Liver (tissue), 9 donors: ENCODE data around the gene MROH2B. TPM values are rescaled to one million over a fixed set of nuclear protein-coding genes. Genes with fewer than 3 reads are reported as not detected.

Experiments used
- DNase-seq: peaks from one replicate; pipeline ENCODE4 v3.0.0-alpha.2; 2017; ENCODE audit warnings: low spot score
- H3K27ac ChIP-seq, 2 donors: one replicate each; pipeline ENCODE4 v1.7.0; 2013; ENCODE audit warnings: inconsistent platforms in 2 of 2, low read length in 2 of 2, control low read depth in 1 of 2, low read depth in 1 of 2, mild to moderate bottlenecking in 1 of 2
- H3K27me3 ChIP-seq, 4 donors: one replicate each; pipeline versions ENCODE4 v1.6.1 to v1.7.0; 2013; ENCODE audit warnings: low read length in 3 of 4, inconsistent platforms in 1 of 4, mild to moderate bottlenecking in 1 of 4, moderate library complexity in 1 of 4; ENCODE audit not compliant: control insufficient read depth in 4 of 4, insufficient read depth in 4 of 4
- H3K36me3 ChIP-seq, 4 donors: one replicate each; pipeline versions ENCODE4 v1.6.1 to v1.7.0; 2013; ENCODE audit warnings: low read length in 3 of 4, mild to moderate bottlenecking in 3 of 4, low read depth in 1 of 4, moderate library complexity in 1 of 4; ENCODE audit not compliant: control insufficient read depth in 4 of 4, insufficient read depth in 3 of 4
- H3K4me1 ChIP-seq, 4 donors: one replicate each; pipeline versions ENCODE4 v1.6.1 to v1.7.0; 2013; ENCODE audit warnings: low read length in 3 of 4, mild to moderate bottlenecking in 3 of 4, moderate library complexity in 1 of 4; ENCODE audit not compliant: control insufficient read depth in 4 of 4, insufficient read depth in 4 of 4
- H3K4me3 ChIP-seq, 3 donors: one replicate each; pipeline versions ENCODE4 v1.6.1 to v1.7.0; 2013; ENCODE audit warnings: low read length in 3 of 3, control low read depth in 1 of 3, low read depth in 1 of 3, mild to moderate bottlenecking in 1 of 3
- H3K9ac ChIP-seq, 2 donors: one replicate each; pipeline ENCODE4 v1.7.0; 2013; ENCODE audit warnings: low read length in 2 of 2, mild to moderate bottlenecking in 2 of 2, moderate library complexity in 2 of 2, control low read depth in 1 of 2, low read depth in 1 of 2
- H3K9me3 ChIP-seq, 4 donors: one replicate each; pipeline versions ENCODE4 v1.6.1 to v1.7.0; 2013; ENCODE audit warnings: low read length in 3 of 4; ENCODE audit not compliant: control insufficient read depth in 4 of 4
- EGR1 ChIP-seq, 2 donors: IDR thresholded peaks; 2 replicates each; pipeline ENCODE4 v1.6.1; 2016 to 2018; ENCODE audit warnings: antibody characterized with exemption in 2 of 2, low read depth in 2 of 2
- FOXA1 ChIP-seq: IDR thresholded peaks from 2 replicates; pipeline ENCODE4 v1.6.1; 2016; ENCODE audit warnings: antibody characterized with exemption
- FOXA2 ChIP-seq: IDR thresholded peaks from 2 replicates; pipeline ENCODE4 v1.6.1; 2016; ENCODE audit warnings: antibody characterized with exemption
- GABPA ChIP-seq, 2 donors: IDR thresholded peaks in 1 of 2; conservative IDR thresholded peaks in 1 of 2; 2 replicates each; pipeline ENCODE4 v1.6.1; 2016; ENCODE audit warnings: antibody characterized with exemption in 2 of 2, mild to moderate bottlenecking in 1 of 2, moderate library complexity in 1 of 2
- HNF4A ChIP-seq, 2 donors: conservative IDR thresholded peaks; 2 replicates each; pipeline ENCODE4 v1.6.1; 2016; ENCODE audit warnings: antibody characterized with exemption in 2 of 2, mild to moderate bottlenecking in 2 of 2
- HNF4G ChIP-seq: IDR thresholded peaks from 2 replicates; pipeline ENCODE4 v1.6.1; 2016; ENCODE audit warnings: antibody characterized with exemption
- JUND ChIP-seq, 2 donors: IDR thresholded peaks; 2 replicates each; pipeline ENCODE4 v1.6.1; 2016; ENCODE audit warnings: antibody characterized with exemption in 2 of 2
- NR2F2 ChIP-seq: IDR thresholded peaks from 2 replicates; pipeline ENCODE4 v1.6.1; 2016; ENCODE audit warnings: antibody characterized with exemption
- RXRA ChIP-seq, 2 donors: IDR thresholded peaks; 2 replicates each; pipeline ENCODE4 v1.6.1; 2017 to 2018; ENCODE audit warnings: antibody characterized with exemption in 2 of 2, mild to moderate bottlenecking in 1 of 2
- SP1 ChIP-seq: IDR thresholded peaks from 2 replicates; pipeline ENCODE4 v1.6.1; 2018; ENCODE audit warnings: antibody characterized with exemption, mild to moderate bottlenecking
- TAF1 ChIP-seq: conservative IDR thresholded peaks from 2 replicates; pipeline ENCODE4 v1.6.1; 2016; ENCODE audit warnings: antibody characterized with exemption, mild to moderate bottlenecking
- YY1 ChIP-seq: IDR thresholded peaks from 2 replicates; pipeline ENCODE4 v1.6.1; 2016; ENCODE audit warnings: antibody characterized with exemption, mild to moderate bottlenecking
- WGBS: extraction: QIAGEN DNeasy Blood & Tissue Kit; methylation state at CpG from one replicate; pipeline ENCODE4 v1.1.7; 2013; 5-methylcytosine and 5-hydroxymethylcytosine counted together
- polyA plus RNA-seq, 2 donors: library from polyadenylated mRNA; stranded (reverse) in 1 of 2; unstranded in 1 of 2; fragments of 200-250 nt in 1 of 2; fragments of >200 nt in 1 of 2; fragmentation: Nextera tagmentation in 1 of 2; extraction: Ambion mirVana in 1 of 2; gene quantifications; one replicate each; pipeline versions ENCODE4 v1.2.1 to v1.2.3, GENCODE V29; 2013 to 2015
- total RNA-seq, 2 donors: library from RNA; depleted of rRNA; stranded (reverse); fragments of >200 nt; gene quantifications; one replicate each; pipeline ENCODE4 v1.2.3, GENCODE V29; 2014
- TF ChIP-seq, protein P1 (sequence below): IDR thresholded peaks from 2 replicates; pipeline ENCODE4 v1.6.1; 2016; ENCODE audit warnings: antibody characterized with exemption
- TF ChIP-seq, protein P2 (sequence below): IDR thresholded peaks from 2 replicates; pipeline ENCODE4 v1.6.1; 2016; ENCODE audit warnings: antibody characterized with exemption, mild to moderate bottlenecking
- TF ChIP-seq, protein P3 (sequence below): fragments of 150-350 bp; IDR thresholded peaks from 2 replicates; pipeline ENCODE4 v1.5.1; 2017; ENCODE audit warnings: improper control_type of control experiment, low read depth, low read length; ENCODE audit not compliant: missing input control
- TF ChIP-seq, protein P4 (sequence below): IDR thresholded peaks from 2 replicates; pipeline ENCODE4 v1.6.1; 2016; ENCODE audit warnings: antibody characterized with exemption
- TF ChIP-seq, protein P5 (sequence below): IDR thresholded peaks from 2 replicates; pipeline ENCODE4 v1.6.1; 2016; ENCODE audit warnings: antibody characterized with exemption
- donor health status: healthy.
- donor health status: healthy.
- donor health status: healthy.
- donor health status: healthy.
- donor health status: healthy.

MROH2B gene
- total and polyA plus RNA-seq, 4 donors: under 0.01 to 0.46 (median 0.06) TPM; not detected in 1

DNA sequence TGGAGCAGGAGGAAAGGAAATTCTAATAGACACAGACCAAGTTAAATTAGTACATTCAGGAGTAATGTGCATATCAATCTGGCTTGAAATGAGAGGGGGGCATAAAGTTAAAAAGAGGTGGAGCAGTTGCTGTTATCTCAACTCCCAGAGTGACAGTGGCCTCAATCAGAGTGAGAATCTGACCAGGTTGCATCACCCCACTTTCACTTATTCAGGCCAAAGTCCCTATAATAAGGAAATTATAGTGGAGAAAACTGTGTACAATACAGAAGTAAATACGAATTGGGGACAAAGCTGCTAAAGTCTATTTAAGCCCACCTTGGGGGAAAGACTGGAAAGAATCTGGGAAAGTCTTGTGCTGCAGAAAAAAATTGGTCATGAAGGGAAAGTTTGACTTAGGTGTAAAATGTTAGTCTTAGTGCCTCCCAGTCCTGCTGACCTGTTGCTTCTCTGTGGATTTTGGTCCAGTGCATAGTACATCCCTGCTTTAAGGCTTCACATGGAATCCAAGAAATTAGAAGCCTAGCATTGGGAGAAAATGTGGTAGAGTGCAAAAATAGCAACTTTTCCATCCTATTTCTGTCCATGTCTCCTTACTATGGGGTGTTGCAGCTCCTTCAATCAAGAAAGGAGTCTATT, 27.9 kb downstream of the MROH2B start:
- H3K36me3 ChIP-seq: no peaks in the 10 kb centered on the region
- H3K27ac ChIP-seq: no peak overlapping the region
- peaks cover 0 to 7% (median 3%) of the 10 kb centered on the region in 4 donors for H3K4me1 ChIP-seq
- no peak for DNase-seq
- no peaks in the 10 kb centered on the region for H3K9me3 ChIP-seq
- TF ChIP-seq, protein P1, sequence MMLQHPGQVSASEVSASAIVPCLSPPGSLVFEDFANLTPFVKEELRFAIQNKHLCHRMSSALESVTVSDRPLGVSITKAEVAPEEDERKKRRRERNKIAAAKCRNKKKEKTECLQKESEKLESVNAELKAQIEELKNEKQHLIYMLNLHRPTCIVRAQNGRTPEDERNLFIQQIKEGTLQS: peak; percentile 85
- TF ChIP-seq JUND (IDR thresholded peaks at IDR 0.05): peak in 1 of 2 donors; percentile 22
- TF ChIP-seq SP1: no peak
- TF ChIP-seq HNF4G: peak; percentile 44
- TF ChIP-seq, protein P2, sequence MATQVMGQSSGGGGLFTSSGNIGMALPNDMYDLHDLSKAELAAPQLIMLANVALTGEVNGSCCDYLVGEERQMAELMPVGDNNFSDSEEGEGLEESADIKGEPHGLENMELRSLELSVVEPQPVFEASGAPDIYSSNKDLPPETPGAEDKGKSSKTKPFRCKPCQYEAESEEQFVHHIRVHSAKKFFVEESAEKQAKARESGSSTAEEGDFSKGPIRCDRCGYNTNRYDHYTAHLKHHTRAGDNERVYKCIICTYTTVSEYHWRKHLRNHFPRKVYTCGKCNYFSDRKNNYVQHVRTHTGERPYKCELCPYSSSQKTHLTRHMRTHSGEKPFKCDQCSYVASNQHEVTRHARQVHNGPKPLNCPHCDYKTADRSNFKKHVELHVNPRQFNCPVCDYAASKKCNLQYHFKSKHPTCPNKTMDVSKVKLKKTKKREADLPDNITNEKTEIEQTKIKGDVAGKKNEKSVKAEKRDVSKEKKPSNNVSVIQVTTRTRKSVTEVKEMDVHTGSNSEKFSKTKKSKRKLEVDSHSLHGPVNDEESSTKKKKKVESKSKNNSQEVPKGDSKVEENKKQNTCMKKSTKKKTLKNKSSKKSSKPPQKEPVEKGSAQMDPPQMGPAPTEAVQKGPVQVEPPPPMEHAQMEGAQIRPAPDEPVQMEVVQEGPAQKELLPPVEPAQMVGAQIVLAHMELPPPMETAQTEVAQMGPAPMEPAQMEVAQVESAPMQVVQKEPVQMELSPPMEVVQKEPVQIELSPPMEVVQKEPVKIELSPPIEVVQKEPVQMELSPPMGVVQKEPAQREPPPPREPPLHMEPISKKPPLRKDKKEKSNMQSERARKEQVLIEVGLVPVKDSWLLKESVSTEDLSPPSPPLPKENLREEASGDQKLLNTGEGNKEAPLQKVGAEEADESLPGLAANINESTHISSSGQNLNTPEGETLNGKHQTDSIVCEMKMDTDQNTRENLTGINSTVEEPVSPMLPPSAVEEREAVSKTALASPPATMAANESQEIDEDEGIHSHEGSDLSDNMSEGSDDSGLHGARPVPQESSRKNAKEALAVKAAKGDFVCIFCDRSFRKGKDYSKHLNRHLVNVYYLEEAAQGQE: no peak
- TF ChIP-seq, protein P3, sequence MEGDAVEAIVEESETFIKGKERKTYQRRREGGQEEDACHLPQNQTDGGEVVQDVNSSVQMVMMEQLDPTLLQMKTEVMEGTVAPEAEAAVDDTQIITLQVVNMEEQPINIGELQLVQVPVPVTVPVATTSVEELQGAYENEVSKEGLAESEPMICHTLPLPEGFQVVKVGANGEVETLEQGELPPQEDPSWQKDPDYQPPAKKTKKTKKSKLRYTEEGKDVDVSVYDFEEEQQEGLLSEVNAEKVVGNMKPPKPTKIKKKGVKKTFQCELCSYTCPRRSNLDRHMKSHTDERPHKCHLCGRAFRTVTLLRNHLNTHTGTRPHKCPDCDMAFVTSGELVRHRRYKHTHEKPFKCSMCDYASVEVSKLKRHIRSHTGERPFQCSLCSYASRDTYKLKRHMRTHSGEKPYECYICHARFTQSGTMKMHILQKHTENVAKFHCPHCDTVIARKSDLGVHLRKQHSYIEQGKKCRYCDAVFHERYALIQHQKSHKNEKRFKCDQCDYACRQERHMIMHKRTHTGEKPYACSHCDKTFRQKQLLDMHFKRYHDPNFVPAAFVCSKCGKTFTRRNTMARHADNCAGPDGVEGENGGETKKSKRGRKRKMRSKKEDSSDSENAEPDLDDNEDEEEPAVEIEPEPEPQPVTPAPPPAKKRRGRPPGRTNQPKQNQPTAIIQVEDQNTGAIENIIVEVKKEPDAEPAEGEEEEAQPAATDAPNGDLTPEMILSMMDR: no peak
- TF ChIP-seq HNF4A (conservative IDR thresholded peaks at IDR 0.05): peak; percentile 57 to 74
- no peak for TF ChIP-seq TAF1
- no peaks in the 10 kb centered on the region for H3K27me3 ChIP-seq
- H3K9ac ChIP-seq: no peak overlapping the region
- no peak overlapping the region for H3K4me3 ChIP-seq
- 27% methylated on average over 1 of the region's 1 CpG for WGBS

DNA sequence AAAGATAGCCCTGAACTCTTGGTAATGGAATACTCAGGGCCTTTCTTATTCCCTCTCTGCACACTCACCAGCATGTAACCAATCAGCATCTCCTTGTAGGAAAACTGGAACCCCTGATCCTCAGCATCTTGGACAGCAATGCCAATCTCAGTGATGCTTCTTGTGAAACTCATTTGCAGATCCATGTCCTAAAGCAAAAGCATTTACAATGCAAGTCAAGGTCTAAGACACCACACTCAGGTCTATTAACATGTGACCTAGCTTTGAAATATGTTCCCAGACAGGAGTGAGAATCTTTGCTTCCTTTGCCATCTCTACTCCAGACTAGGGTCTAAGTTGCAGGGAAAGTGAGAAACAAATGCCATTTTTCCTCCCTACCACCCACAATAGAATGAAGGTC, 38.2 kb downstream of the MROH2B start:
- Histone ChIP-seq H3K36me3 (no peaks in the 10 kb centered on the region), H3K27ac (no peak overlapping the region), H3K4me1 (no peaks in the 10 kb centered on the region), H3K9ac (no peak overlapping the region), H3K9me3 (no peaks in the 10 kb centered on the region), H3K4me3 (no peak overlapping the region), H3K27me3 (no peaks in the 10 kb centered on the region)
- no peak for DNase-seq
- TF ChIP-seq, protein P4, sequence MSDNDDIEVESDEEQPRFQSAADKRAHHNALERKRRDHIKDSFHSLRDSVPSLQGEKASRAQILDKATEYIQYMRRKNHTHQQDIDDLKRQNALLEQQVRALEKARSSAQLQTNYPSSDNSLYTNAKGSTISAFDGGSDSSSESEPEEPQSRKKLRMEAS: no peak
- TF ChIP-seq FOXA2: no peak
- TF ChIP-seq TAF1: no peak
- no peak for TF ChIP-seq RXRA (IDR thresholded peaks at IDR 0.05)
- no peak for TF ChIP-seq SP1
- TF ChIP-seq NR2F2: no peak
- no peak for TF ChIP-seq HNF4G
- TF ChIP-seq EGR1 (IDR thresholded peaks at IDR 0.05; ENCODE audit: low read depth in 2 of 2): no peak
- no peak for TF ChIP-seq YY1
- TF ChIP-seq, protein P1: no peak
- no peak for TF ChIP-seq GABPA (IDR thresholded peaks at IDR 0.05 in 1 of 2, conservative IDR thresholded peaks at IDR 0.05 in 1 of 2)
- no peak for TF ChIP-seq HNF4A (conservative IDR thresholded peaks at IDR 0.05)
- TF ChIP-seq, protein P5, sequence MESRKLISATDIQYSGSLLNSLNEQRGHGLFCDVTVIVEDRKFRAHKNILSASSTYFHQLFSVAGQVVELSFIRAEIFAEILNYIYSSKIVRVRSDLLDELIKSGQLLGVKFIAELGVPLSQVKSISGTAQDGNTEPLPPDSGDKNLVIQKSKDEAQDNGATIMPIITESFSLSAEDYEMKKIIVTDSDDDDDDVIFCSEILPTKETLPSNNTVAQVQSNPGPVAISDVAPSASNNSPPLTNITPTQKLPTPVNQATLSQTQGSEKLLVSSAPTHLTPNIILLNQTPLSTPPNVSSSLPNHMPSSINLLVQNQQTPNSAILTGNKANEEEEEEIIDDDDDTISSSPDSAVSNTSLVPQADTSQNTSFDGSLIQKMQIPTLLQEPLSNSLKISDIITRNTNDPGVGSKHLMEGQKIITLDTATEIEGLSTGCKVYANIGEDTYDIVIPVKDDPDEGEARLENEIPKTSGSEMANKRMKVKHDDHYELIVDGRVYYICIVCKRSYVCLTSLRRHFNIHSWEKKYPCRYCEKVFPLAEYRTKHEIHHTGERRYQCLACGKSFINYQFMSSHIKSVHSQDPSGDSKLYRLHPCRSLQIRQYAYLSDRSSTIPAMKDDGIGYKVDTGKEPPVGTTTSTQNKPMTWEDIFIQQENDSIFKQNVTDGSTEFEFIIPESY: no peak
- no peak for TF ChIP-seq FOXA1
- TF ChIP-seq, protein P2: no peak
- TF ChIP-seq, protein P3: no peak
